RWPE1 (cell line): ENCODE results near the gene KLHL10.
"Not testable (repeated sequence)": the region's sequence is repeated elsewhere in the genome, so short reads cannot be mapped to it uniquely, and the experiment has no call there.

Experiments used
- CTCF ChIA-PET: fragments of 350-600 bp; sonication (Branson Sonifier 250); formaldehyde crosslinking; extraction: SDS; loops from one replicate; lab custom pipeline; 2021; lab: Yijun Ruan, JAX
- POLR2A ChIA-PET: fragments of 400-600 bp; formaldehyde crosslinking; extraction: SDS; loops from one replicate; lab custom pipeline; 2020; ENCODE audit warnings: antibody characterized with exemption; ENCODE audit not compliant: low non-redundant PET; lab: Yijun Ruan, JAX
- DNase-seq: peaks from one replicate; pipeline ENCODE4 v3.0.0; 2012; ENCODE audit warnings: low spot score
- H3K27ac ChIP-seq: fragments of 450-650 bp; 2 replicates; pipeline ENCODE4 v1.5.1; 2017
- CTCF ChIP-seq: fragments of 450-650 bp; conservative IDR thresholded peaks from 2 replicates; pipeline ENCODE4 v1.5.1; 2017; ENCODE audit warnings: low read depth, mild to moderate bottlenecking

The KLHL10 gene

GRCh38 chr17:41823141-41823524 is 14.5 kb upstream of the KLHL10 start:
- no peak for DNase-seq
- H3K27ac ChIP-seq: peak overlapping the region; percentile 51
- ChIA-PET POLR2A (interaction anchor here (0.7 kb wide), 1 partner anchor 42 kb away, joined by 3 read pairs; the partner anchor contains the start of gene KLHL11), CTCF (interaction anchor here (0.9 kb wide), 1 partner anchor 21 kb away, joined by 3 read pairs; no protein-coding TSS in a partner anchor)
- no peak for TF ChIP-seq CTCF

GRCh38 chr17:41823580-41823979 is 14.0 kb upstream of the KLHL10 start:
- no peak for DNase-seq
- no peak for TF ChIP-seq CTCF
- ChIA-PET CTCF (interaction anchor here (0.6 to 0.7 kb wide), 2 partner anchors 11 to 914 kb away, joined by 3 read pairs; no protein-coding TSS in a partner anchor), POLR2A (interaction anchor here (0.6 to 0.7 kb wide), 2 partner anchors 14 to 41 kb away, joined by 3 read pairs; partner anchors contain the start of gene KLHL11)
- H3K27ac ChIP-seq: peak overlapping the region; percentile 51

- CTCF ChIA-PET: interaction anchor here (0.6 to 0.7 kb wide), 3 partner anchors 12 to 914 kb away, joined by 3 read pairs; no protein-coding TSS in a partner anchor
- POLR2A ChIA-PET: interaction anchor here (0.6 kb wide), 1 partner anchor 14 kb away, joined by 3 read pairs; no protein-coding TSS in a partner anchor
- DNase-seq: no peak
- no peak for TF ChIP-seq CTCF
- peak overlapping the region; percentile 51 for H3K27ac ChIP-seq
Observed at GRCh38 chr17:41824086-41824485, 13.5 kb upstream of the KLHL10 start.

GRCh38 chr17:41825175-41825845 is 12.3 kb upstream of the KLHL10 start:
- ChIA-PET CTCF (interaction anchor here (0.7 to 0.8 kb wide), 3 partner anchors 10 to 36 kb away, joined by 3 to 6 read pairs (median 5); no protein-coding TSS in a partner anchor), POLR2A (interaction anchor here (0.5 to 0.7 kb wide), 2 partner anchors 16 to 19 kb away, joined by 4 read pairs; no protein-coding TSS in a partner anchor)
- no peak for DNase-seq

GRCh38 chr17:41829961-41830360 is 7.7 kb upstream of the KLHL10 start:
- H3K27ac ChIP-seq, POLR2A ChIA-PET, DNase-seq: not testable (repeated sequence)
- CTCF ChIA-PET: interaction anchor here (1.2 kb wide), 1 partner anchor 19 kb away, joined by 3 read pairs; no protein-coding TSS in a partner anchor

More at GRCh38 chr17:41825175-41825845, 12.3 kb upstream of the KLHL10 start:
- TF ChIP-seq CTCF: no peak
- peak overlapping the region; percentile 51 for H3K27ac ChIP-seq

GRCh38 chr17:41835214-41835799 is 2.3 kb upstream of the KLHL10 start:
- peak; percentile 18 for DNase-seq
- H3K27ac ChIP-seq: peak overlapping the region; percentile 74
- no peak for TF ChIP-seq CTCF
- POLR2A ChIA-PET: no interaction called here
- CTCF ChIA-PET: interaction anchor here (0.7 to 1.1 kb wide), 3 partner anchors 9 to 1116 kb away, joined by 3 to 5 read pairs (median 4); no protein-coding TSS in a partner anchor
